Forelimb muscle (tissue), 1 donor: ENCODE data around the gene CADM4. TPM values are rescaled to one million over a fixed set of nuclear protein-coding genes. Genes with fewer than 3 reads are reported as not detected.
A peak's percentile ranks its signal among the peaks of the same experiment; 100 is the strongest.
"Not testable (repeated sequence)": the region's sequence is repeated elsewhere in the genome, so short reads cannot be mapped to it uniquely, and the experiment has no call there.

Experiments
- DNase-seq: peaks from one replicate; pipeline ENCODE4 v3.0.0-alpha.2; 2013; ENCODE audit warnings: low read depth
- polyA plus RNA-seq: library from polyadenylated mRNA; unstranded; fragments of 120-200 nt; gene quantifications from one replicate; pipeline ENCODE4 v1.2.1, GENCODE V29; 2013; ENCODE audit not compliant: insufficient read length

Gene CADM4
- polyA plus RNA-seq, result 7.0 TPM

GRCh38 chr19:43639519-43640423 is at the start of gene CADM4:
TSS of gene CADM4 (minus strand) at chr19:43639850. CDS start at chr19:43639790, 60 bp downstream.
- DNase-seq, result no peak

GRCh38 chr19:43688059-43688701 is 48.5 kb upstream of the CADM4 start:
- DNase-seq, result no peak

GRCh38 chr19:43687660-43687997 is 48.0 kb upstream of the CADM4 start:
- DNase-seq, result no peak

GRCh38 chr19:43684326-43684725 is 44.7 kb upstream of the CADM4 start:
- DNase-seq, result no peak

- no peak for DNase-seq
These were observed 44.3 kb upstream of the CADM4 start for GRCh38 chr19:43683905-43684304.

GRCh38 chr19:43682824-43683661 is 43.4 kb upstream of the CADM4 start:
- DNase-seq, result no peak

- DNase-seq, result not testable (repeated sequence)
These were observed 42.6 kb upstream of the CADM4 start for GRCh38 chr19:43682269-43682668.

- DNase-seq, result no peak
These were observed 42.2 kb upstream of the CADM4 start for GRCh38 chr19:43681821-43682220.

GRCh38 chr19:43678512-43679261 is 39.0 kb upstream of the CADM4 start:
- DNase-seq, result no peak

- DNase-seq, result no peak
These were observed 36.3 kb upstream of the CADM4 start for GRCh38 chr19:43675906-43676305.

- DNase-seq, result no peak
These were observed 35.7 kb upstream of the CADM4 start for GRCh38 chr19:43675269-43675879.

- no peak for DNase-seq
These were observed 34.9 kb upstream of the CADM4 start for GRCh38 chr19:43674596-43674995.

GRCh38 chr19:43674183-43674582 is 34.5 kb upstream of the CADM4 start:
- no peak for DNase-seq

GRCh38 chr19:43673637-43674036 is 34.0 kb upstream of the CADM4 start:
- no peak for DNase-seq

- DNase-seq, result no peak
These were observed 32.5 kb upstream of the CADM4 start for GRCh38 chr19:43672061-43672679.

GRCh38 chr19:43668406-43669109 is 28.9 kb upstream of the CADM4 start:
- peak; percentile 95 for DNase-seq

- DNase-seq, result no peak
These were observed 28.3 kb upstream of the CADM4 start for GRCh38 chr19:43667876-43668405.

GRCh38 chr19:43667126-43667875 is 27.7 kb upstream of the CADM4 start:
- DNase-seq, result no peak

- DNase-seq, result no peak
These were observed 24.4 kb upstream of the CADM4 start for GRCh38 chr19:43664018-43664417.
